Globus pallidus (tissue), 1 donor: ENCODE data around the gene CCDC122.

Experiments
- DNase-seq: peaks from one replicate; pipeline ENCODE4 v3.0.0-alpha.2; 2015; ENCODE audit warnings: low spot score

The CCDC122 gene

GRCh38 chr13:43877326-43877725 lies 2.2 kb downstream of the CCDC122 start:
- DNase-seq, result no peak

GRCh38 chr13:43876366-43876765 lies 3.2 kb downstream of the CCDC122 start:
- DNase-seq, result no peak

- DNase-seq, result peak; percentile 75
Measured at GRCh38 chr13:43874504-43875092, 4.9 kb downstream of the CCDC122 start.

DNA sequence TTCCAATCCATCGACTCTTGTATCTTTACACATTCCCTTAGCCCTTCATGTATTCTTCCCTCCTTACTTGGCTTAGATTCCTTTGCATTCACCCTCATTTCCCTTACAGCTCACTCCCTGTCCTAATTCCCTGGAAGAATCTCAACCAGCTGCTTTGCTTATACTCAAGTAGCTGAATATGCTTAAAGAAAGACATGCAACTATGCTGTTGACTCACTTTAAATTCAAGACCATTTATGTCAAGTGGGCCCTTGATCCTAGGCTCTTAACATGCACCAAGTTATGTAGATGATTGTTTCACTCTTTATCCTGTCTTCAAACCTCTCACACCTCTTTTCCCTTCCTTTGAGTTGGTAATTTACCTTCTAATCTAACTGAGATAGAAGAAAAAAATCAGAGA lies 7.4 kb downstream of the CCDC122 start:
- no peak for DNase-seq

DNA sequence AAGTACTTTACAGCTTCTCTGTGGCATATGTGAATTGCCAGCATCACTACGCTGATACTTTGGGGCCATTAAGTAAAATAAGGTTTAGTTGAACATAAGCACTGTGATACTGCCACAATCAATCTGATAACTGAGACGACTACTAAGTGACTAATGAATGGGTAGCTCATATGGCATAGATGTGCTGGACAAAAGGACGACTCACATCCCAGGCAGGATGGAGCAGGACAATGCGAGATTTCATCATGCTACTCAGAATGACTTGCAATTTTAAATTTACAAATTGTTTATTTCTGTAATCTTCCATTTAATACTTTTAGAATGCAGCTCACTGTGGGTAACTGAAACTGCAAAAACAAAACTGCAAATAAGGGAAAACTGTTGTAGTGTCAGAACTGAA lies 13.6 kb downstream of the CCDC122 start:
- peak; percentile 35 for DNase-seq

DNA sequence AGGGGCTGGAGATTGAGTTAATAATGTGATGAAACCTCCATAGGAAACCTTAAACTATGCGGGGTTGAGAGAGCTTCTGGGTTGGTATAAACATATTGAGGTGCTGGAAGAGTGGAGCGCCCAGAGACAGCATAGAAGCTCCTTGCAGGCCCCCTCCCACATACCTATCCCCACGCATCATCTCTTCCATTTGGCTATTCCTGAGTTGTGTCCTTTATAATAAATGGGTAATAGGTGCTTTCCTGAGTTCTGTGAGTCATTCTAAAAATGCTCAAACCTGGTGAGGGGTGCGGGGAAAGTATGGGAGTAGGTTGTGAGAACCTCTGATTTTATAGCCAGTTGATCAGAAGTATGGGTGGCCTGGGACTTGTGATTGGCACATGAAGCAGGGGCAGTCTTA lies 14.6 kb downstream of the CCDC122 start:
- no peak for DNase-seq

DNA sequence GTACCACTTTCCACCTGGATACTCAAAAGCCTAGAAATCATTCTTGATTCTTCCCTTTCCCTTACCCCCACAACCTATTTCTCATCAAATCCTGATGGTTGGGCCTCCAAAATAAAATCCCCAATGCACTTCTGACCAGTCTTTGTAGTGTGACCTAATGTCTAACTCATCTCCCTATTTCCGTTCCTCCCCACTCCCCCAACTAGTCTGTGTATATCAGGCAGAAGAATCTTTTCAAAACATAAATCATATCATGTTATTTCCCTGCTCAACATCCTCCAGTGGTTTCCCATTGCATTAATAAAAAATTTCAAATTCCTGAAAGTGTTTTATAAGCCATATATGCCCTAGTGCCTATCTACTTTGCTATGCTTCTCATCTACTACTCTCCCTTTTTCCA lies 17.7 kb downstream of the CCDC122 start:
- no peak for DNase-seq

- DNase-seq, result no peak
Measured at GRCh38 chr13:43852923-43853404, 26.6 kb downstream of the CCDC122 start.

- DNase-seq, result no peak
Measured at GRCh38 chr13:43850873-43851272, 28.7 kb downstream of the CCDC122 start.

DNA sequence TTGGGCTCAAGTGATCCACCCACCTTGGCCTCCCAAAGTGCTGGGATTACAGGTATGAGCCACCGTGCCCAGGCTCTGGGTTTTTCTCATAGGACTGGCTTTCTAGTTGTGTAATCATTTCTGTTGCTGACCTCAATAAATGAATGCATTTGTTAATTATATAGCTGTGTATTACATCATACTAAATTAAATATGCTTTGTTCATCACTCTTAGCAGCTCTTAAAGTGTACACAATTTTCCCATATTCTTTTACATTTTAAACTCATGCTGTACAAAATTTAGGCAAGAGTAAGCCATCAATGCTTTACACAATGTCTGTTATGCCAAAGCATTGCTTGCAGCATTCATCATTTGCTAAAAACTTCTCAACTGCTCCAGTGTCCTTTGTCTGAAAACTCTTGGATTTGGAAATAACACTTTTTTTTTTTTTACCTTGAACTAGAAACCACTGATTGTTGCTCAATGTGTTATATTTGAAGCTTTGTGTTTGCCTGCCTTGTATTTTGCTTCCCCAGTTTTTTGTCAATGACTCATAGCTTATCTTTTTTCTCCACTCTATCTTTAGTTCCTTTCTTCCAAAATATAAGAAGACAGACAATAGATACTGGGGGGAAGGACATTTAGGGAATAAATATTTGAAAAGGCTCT lies 31.4 kb downstream of the CCDC122 start:
- no peak for DNase-seq

GRCh38 chr13:43846496-43847158 lies 32.9 kb downstream of the CCDC122 start:
- DNase-seq, result no peak

- no peak for DNase-seq
Measured at GRCh38 chr13:43838909-43839308, 40.6 kb downstream of the CCDC122 start.

DNA sequence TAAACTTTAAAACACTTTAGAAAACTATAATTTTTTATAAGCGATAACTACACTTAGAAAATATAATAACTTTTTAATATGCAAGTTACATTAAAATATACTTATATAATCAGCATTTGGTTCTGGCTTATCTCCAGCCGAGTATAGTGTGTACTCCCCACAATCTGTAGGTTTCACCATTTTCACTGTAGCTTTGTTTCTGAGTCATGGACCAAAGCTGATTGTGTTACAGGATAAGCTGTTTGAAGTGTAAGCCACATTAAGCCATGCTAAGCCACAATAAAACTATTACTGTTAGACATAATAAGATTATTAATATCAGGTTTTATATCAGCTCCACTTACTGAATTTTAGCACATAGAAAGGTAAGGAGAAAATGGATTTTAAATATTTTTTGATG lies 43.8 kb downstream of the CCDC122 start:
- DNase-seq, result no peak

GRCh38 chr13:43831088-43831487 lies 48.5 kb downstream of the CCDC122 start:
- no peak for DNase-seq

GRCh38 chr13:43830497-43830881 lies 49.1 kb downstream of the CCDC122 start:
- DNase-seq, result no peak

DNA sequence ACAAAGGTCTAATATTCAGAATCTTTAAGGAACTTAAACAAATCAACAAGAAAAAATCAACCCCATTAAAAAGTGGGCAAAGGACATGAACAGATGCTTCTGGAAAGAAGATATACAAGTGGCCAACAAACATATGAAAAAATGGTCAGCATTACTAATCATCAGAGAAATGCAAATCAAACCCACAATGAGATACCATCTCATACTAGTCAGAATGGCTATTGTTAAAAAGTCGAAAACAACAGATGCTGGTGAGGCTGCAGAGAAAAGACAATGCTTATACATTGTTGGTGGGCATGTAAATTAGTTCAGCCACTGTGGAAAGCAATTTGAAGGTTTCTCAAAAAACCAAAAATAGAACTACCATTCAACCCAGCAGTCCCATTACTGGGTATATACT lies 54.9 kb downstream of the CCDC122 start:
- peak; percentile 92 for DNase-seq

DNA sequence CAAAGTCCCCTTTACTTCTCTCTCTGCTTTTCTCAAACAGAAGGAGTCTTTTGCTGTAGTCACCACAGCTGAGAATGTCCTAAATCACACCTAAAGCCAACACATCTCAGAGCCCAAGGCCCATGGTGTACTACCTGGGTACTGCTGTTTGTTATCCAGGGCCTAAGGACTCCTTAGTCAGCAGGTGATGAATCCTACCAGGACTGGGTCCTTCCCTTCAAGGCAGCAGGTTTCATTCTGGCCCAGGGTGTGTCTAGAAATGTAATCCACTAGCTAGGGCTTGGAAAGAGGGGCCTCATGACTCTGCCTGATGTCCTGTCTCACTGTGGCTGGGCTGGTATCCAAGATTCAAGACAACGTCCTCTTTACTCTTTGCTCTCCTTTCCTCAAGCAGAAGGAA lies 56.6 kb downstream of the CCDC122 start:
- DNase-seq, result no peak

DNA sequence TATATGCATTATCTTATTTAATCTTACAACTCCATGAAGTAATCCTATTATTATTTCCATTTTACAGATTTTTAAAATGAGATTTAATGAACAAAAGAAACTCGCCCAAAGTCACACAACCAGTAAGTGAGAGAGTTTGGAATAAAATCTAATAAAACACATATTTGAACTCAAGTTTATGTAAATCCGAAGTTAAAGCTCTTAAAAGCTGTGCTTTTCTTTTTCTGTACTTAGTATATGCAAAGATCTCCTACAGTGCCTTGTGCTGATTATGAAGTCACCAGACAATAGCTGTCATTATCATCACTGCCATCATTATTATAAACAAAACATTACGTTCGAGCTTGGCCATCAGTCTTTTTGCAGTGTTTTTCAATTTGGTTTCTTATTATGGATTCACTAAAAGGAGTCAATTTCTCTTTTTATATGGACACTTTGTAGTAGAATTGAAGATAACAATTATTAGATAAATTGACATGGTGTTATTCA lies 63.1 kb downstream of the CCDC122 start:
- DNase-seq, result peak; percentile 75

DNA sequence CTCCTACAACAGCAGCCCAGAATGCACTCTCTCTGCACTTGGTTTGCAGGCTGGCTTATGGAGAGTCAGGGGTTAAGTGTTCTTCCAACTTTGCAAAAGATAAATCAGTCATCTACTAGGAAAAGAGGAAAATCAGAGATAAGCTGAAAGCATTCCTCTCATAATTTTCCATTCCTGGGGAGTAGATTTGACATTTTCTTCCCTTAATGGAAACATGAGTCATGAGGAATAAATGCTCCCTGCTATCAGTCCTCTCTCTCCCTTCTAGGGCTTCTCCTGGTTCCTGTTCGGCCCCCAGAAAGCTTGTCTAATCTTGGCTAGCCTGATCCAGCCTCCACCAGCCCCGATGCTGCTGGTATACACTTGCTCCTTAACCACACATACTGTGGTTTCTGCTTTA lies 64.3 kb downstream of the CCDC122 start:
- DNase-seq, result no peak

DNA sequence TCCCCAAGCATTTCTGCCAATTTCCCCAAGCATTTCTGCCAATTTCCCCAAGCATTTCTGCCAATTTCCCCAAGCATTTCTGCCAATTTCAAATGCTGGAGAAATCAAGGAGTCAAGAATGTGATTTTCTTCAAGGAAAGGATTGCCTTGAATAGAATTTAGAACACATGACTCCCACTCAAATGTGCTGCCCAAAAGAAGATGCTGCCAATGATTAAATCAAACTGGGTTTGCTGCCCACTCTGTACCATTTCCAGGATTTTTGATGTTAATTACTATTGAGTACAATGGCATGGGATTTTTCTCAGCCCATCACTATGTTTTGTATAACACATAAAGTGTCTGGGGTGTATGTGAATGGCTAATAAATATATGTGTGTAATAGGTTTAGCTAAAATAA lies 70.9 kb downstream of the CCDC122 start:
- DNase-seq, result no peak

- DNase-seq, result no peak
Measured at GRCh38 chr13:43805681-43806128, 73.8 kb downstream of the CCDC122 start.

GRCh38 chr13:43805071-43805468 lies 74.5 kb downstream of the CCDC122 start:
- DNase-seq, result peak; percentile 76

GRCh38 chr13:43804461-43805070 lies 75.0 kb downstream of the CCDC122 start:
- DNase-seq, result peak; percentile 88
